Inflammatory macrophage (primary cell): ENCODE data around the gene TMEM138.

ENCODE experiments used
- DNase-seq, 2 donors: peaks; one replicate each; pipeline ENCODE4 v3.0.0-alpha.2; 2020 to 2022
- total RNA-seq, 18 experiments: gene quantifications; one replicate each; lab custom pipeline; 2026; ENCODE audit warnings: mixed read lengths in 6 of 18, inconsistent platforms in 2 of 18; lab: John Stamatoyannopoulos, UW

Gene TMEM138
- total RNA-seq = 18.5 to 103 (median 55.8) reads per million in 18 experiments

DNA sequence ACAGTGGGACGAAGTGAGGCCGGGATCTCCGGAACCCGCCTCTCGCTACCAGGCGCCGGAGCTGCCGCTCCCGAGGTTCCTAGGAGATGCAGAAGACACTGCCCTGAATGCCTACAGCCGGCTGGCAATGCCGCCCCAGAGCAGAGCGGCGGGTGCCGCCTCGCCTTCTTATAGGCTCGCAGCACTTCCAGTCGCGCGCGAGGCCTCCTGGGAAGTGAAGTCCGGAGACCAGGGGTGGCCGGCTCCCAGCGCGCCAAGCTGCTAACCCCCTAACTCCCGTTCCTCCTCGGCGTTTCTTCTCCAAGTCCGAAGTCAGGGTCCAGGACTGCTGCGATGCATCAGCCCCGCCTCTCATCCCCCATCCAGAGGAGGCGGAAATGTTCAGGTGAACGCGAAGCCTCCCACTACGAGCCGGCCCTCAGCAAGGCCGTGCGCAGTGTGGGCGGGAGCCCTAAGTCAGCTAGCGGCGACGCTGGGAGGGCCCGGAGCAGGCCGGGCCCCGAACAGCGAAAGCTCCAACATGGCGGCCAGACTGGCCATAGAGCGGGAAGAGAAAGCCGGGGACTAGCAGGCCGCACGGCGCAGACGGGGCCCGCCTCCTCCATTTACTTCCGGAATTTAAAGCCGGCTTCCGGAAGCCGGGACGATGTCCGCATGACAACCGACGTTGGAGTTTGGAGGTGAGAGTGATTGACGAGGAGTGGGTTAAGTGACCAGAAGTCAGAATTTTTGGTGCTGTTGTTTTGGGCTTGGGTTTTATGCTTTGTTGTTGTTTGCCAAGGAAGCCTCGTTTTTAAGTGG, at the start of gene TMEM138, which contains the start of gene CYB561A3:
TMEM138 (plus strand) TSS at position 634 of the 801 bp plus-strand sequence. CDS start 2,017 bp downstream, outside the sequence.
CYB561A3 (minus strand) TSS at position 142 of the 801 bp plus-strand sequence. CDS start 5,169 bp downstream, outside the sequence.
- peak; percentile 98 to 100 for DNase-seq

DNA sequence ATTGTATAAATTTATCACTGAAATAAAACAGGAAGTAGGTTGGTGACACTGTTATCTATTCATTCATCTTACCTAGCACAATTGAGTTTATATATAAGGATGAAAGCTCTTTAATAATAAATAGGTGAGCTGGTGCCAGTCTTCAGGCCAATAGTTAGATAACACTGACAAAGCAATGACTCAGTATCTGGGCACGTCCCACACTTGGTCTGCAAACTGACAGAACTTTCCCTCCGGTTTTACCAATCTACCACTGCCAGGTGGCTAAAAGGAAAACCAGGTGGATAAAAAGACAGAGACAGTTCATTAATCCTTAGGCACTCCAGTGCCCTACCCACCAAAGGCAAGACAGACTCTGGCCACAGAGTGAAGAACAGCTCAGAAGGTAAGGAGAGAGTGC, 46.9 kb upstream of the TMEM138 start:
- no peak for DNase-seq

DNA sequence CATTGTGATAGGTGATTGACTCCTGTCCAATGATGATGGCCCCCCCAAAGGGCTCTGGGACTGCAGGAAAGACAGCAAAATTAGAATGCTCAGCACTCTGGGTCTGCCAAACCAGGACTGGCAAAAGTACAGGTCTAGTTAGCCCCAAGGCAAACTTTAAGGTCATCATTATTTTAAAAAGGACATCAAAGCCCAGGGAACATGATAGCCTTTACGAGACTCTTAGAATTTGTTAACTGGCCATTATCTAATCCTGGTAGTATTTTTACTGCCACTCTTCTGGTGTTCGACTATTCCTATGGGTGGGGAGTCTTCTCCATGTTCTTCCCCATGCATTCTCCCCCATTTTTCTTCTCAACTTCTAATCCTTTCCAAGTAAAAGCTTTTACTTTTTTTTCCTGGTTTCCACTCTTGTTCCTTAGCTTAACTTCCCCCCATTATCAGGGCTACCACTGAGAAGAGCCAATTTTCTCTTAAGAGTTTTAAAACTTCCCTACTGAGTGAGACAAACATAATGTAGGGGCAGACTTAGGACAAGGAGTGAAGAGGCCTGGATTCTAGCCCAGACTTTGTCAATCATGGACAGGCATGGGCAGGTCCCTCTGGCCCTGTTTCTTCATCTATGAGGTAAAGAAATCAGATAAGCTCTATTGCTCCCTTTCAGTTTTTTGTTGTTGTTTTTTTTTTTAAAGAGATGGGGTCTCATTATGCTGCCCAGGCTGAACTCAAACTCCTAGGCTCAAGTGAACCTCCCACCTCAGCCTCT, 36.3 kb upstream of the TMEM138 start:
- no peak for DNase-seq

DNA sequence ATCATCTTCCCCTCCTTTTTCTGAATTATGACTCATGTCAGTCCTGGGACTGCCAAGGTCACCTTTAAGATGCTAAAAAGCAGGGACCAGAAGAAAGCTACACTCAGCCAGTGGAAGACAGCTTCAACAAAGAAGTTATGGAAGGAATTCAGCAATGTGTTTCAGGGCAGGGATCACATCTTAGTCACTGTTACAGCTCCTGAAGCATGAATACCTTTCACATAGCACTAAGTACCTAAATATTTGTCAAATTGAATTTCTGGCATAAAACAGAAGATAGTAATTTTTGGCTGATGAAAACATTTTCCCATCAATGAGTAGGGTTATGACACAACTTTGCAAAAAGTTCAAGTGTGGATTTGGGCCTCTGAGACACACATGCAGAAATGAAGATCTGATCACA, 34.5 kb upstream of the TMEM138 start:
- no peak for DNase-seq

DNA sequence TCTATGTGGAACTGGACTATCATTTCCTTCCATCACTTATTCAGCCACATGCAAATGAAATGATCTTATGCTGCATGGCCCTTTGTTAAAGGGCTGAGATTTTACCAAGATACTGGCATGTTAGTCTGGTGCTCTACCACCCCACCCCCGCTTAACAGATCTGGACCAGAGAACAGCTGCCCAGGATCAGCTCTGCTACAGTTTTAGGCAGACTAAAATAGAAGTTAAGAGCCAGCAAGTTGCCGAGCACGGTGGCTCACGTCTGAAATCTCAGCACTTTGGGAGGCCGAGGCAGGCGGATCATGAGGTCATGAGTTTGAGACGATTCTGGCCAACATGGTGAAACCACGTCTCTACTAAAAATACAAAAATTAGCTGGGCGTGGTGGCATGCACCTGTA, 33.8 kb upstream of the TMEM138 start:
- DNase-seq = no peak

DNA sequence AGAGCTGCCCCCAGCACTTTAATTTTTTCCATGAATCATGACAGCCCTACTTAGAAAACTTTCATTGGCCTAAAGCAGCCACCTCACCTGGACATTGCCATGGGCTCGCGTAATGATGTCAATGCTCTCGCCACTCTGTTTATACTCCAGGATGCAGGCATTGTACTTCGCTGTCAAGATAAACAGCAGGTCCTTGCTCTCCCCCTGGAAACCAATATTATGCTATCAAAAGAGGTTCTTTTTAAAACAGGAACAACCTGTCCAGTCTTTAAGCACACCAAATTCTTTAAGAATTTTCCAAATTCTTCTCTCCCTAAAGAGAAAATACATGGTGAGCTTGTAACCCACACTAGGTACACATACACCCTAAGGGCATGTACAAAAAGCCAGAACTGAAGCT, 32.3 kb upstream of the TMEM138 start:
- DNase-seq = no peak

DNA sequence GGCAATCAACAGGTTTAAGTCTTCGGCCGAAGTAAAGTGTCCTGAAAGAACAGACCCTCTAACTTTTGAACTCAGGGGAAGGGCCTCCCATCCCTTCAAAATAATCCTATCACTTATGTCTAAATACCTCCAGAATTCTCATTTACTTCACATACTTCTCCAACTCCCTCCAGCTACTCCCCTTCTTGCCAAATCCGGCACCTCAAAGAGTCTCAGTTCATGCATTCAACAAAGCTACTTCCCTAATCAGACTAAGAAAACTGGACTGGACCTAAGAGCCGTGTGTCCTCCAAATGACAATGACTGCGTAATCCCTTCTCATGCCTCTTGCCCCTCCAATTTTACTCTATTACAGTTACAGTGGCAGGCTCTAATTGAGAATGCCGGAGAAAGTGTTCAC, 30.5 kb upstream of the TMEM138 start:
- peak; percentile 65 to 68 for DNase-seq

DNA sequence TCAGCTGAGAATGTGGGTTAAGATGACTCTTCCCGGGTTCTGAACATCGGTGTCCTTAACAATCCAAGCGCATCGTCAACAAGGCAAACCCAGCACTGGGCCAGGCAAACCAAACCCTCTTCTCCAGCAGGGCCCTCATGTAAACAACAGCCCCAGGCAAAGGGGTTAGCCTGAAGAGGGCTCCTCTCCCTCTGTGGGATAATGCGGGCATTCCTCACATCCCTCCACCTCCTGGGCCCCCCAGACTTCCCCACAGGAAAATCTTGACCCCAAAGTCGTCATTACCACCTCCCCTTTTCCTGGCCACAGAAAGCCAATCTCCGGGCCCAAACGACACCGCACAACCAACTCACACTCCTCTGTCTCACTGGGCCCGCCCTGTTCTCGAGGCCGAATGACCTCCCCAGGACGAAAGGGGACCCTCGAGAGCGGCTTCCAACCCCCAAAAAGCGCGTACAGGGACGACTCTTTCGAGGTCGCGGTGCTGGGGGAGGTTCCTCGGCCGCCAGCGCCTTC, 29.8 kb upstream of the TMEM138 start:
- DNase-seq = peak; percentile 2 to 12

DNA sequence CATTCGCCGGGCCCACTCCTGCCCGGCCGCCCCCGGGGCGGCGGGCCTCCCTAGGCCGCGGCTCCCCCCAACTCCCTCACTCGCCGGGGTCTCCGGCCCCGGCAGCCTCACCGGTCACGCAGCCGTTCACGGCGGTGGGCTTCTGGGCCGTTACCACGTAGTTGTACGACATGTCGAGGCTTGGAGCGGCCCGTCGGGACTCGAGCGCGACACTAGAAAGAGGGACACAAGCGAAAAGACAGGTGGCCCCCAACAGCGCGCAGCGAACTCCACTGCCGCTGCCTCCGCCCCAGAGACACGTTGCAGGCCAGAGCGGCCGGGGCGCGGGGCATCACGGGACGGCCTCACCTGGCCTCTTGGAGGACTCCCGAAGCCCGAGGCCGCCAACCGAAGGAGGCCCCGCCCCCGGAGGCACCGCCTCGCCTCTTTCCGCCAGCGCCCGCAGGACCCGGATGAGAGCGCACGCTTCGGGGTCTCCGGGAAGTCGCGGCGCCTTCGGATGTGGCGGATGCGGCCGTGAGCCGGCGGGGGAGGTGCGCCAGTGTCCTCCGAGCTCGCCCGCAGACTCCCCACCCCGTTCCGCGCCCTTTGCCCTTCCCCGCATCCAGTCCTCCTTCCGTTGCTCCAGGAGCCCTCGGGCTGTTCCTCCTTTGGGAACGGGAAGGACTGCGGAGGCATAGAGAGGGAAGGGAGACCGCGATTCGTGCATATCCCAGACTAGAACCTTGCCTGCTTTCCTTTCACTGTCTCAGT, 29.2 kb upstream of the TMEM138 start, which contains the start of the genes DDB1 and TKFC:
DDB1 (minus strand) TSS at position 309 of the 753 bp plus-strand sequence; CDS start at position 172, 137 bp downstream.
TKFC (plus strand) TSS at position 432 of the 753 bp plus-strand sequence. CDS start 1,501 bp downstream, outside the sequence.
- DNase-seq = peak; percentile 76 to 89

DNA sequence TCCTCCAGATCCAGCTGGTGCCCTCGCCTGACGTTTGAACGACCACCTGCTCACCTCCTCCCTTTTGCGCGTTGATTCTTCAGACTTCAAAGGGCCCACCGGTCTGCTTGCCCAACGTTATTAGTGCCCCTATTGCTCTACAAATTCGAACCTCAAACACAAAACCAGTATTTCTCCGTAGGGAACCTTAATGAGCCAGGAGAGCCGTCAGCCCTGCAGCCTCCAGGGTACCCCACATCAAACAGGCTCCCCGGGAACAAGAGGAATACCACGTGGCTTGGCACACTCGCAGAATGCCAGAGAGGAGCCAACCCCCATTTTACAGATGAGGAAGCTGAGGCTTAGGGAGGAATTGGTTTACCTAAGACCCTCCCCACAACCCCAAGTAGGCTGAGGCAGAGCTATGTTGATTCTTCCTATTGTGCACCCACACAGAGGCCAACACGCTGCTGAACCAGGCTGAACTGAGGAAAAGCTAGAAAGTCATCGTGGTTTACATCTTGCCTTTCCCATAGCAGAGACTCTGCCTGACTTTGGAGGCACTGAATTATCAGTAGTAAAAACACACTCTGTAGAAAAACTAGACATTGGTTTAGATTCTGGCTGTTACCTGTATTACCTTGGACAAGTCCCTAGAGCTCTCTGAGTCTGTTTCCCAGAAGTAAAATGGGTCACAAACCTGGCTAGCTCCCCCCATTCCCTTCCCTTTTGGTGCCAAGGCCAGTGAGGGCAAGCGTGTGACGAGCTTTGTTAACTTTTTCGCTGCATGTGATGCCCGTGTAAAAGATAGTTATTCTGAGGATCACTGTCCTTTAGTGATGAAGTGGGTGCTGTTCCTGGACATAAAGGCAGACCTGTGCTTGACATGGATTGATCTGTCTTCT, 28.4 kb upstream of the TMEM138 start:
- DNase-seq = peak in 1 of 2 donors; percentile 23

DNA sequence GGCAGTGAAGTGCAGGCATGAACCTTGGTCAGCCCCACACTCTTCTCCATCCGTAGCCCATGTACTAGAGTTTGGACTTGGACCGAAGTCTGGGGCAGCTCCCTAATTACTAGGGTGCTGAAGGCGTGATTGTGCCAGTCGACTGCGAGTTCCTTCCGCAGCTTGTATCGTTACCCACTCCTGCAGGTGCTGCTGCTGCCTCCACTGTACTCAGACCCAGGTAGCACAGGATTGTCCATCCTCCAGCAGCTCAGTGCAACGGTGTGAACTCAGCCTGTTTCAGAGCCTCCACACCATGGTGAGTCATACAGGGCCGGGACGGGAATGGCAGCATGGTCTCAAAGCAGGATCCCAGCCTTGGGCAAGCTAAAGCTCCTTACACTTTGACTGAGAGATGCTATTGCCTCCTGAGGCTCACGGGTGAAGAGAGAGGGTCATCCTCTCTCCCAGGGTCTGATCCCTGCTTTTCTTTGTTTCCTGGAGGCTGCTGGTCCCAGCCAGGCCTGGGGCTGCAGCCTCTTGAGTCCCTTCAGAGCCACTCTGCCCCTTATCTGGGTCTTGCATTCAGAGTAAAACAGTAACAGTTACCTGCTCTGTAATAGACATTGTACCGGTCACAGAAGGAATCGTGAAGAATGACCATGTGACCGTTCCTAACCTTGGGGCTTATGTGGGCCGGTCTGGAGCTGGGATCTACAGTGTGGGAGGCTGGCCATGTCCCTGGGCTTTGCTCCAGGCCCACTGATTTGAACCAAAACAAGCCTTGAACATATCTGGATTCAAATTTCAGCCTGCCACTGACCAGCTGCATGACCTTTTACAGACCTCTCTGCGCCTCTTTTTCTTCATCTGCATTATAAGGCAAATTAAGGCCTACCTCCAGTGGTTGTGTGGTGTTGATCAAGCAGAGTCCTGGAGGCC, 27.5 kb upstream of the TMEM138 start:
- DNase-seq = no peak

DNA sequence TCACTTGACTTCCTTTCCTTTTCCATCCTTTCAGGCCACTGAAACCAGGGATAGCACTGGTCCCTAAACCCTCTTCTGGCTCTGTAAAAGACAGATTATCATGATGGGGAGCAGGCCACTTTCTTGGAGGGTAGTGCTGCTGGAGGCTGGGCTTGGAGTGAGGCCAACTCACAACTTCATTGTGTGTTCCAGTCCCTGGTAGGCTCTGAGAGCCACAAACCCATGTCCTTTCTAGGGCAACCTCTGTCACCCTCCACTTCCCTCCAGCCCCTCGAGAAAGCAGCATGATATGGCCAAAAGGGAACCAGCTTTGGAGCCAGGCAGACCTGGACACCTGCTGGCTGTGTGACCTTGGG, 26.8 kb upstream of the TMEM138 start:
- no peak for DNase-seq

DNA sequence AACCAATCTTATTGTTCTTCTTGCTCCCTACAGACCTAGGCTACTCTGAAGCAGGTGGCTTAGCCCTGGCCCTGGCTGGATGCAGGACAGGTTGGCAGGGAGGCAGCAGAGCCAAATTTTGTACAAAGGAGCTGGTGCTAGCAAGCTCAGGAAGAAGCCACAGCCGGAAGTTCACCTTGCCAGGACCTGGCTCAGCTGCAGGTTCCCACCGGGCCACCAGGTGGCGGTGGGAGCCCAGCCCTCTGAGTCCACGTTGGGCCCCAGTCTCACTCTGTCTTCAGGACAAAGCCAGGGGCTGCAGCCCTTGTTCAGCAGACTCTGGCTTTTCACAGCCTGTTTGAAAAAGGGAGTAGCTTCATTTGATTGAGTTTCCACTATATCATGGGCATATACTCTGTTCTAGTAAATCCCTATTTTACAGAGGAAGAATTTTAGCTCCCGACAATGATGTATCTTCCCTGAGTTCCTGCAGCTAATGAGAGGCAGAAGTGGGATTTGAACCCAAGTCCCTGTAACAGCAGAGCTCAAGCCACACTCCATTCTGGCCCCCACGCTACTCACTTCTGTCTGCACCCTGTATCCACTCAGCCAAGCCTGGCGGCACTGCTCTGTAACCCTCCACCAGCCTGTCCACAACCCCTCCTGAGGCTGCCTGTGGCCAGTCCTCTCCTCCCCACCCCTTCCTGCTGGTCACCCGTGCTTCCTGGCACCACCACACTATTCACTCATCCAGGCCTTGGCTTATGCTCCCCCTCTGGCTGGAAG, 25.8 kb upstream of the TMEM138 start:
- peak; percentile 64 to 65 for DNase-seq

DNA sequence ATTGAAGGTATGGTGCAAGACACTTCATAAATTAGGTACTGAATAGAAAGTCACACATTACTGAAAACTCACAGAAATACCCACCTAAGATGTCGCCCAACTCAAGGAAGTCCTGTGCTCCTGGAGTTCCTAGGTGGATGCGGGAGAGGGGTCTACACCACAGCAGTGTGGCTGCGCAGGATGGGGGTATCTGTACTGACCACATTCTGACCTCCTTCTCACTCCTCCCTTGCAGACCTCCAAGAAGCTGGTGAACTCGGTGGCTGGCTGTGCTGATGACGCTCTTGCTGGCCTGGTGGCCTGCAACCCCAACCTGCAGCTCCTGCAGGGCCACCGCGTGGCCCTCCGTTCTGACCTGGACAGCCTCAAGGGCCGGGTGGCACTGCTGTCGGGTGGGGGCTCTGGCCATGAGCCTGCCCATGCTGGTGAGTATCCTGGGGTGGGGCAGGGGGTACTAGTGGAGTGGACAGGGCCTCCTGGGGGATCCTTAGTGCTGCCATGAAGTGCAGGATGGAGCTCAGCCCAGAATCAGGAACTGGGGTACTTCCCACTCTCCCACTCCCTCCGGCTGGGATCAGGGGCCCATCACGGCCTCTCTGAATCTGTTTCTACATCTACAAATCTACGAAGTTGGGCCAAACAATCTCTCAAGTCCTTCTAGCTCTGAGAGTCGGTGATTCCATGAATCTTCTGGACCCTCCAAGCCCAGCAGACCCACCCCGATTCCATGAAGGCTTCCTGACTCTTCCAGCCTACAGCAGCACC, 24.3 kb upstream of the TMEM138 start:
- peak; percentile 18 to 68 for DNase-seq

DNA sequence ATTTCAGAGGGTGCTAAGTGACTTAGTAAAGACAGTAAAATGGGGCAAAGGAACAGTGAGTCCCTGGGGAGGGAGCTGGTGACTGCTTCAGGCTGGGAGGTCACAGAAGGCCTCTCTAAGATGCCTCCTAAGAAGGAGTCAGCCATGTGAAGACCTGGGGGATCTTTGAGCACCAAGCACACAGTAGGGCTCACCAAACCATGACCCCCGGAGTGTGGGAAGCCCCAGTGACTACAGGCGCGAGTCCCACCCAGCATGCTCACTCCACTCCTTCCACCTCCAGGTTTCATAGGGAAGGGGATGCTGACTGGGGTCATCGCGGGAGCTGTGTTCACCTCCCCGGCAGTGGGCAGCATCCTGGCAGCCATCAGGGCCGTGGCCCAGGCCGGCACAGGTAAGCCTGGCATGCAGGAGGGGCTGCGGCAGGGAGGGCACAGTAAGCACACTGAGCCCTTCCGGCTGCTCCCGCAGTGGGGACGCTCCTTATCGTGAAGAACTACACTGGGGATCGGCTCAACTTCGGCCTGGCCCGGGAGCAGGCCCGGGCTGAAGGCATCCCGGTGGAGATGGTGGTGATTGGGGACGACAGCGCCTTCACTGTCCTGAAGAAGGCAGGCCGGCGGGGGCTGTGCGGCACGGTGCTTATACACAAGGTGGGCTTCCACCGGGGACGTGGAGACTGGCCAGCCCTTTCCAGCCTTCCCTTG, 23.2 kb upstream of the TMEM138 start:
- DNase-seq = no peak

DNA sequence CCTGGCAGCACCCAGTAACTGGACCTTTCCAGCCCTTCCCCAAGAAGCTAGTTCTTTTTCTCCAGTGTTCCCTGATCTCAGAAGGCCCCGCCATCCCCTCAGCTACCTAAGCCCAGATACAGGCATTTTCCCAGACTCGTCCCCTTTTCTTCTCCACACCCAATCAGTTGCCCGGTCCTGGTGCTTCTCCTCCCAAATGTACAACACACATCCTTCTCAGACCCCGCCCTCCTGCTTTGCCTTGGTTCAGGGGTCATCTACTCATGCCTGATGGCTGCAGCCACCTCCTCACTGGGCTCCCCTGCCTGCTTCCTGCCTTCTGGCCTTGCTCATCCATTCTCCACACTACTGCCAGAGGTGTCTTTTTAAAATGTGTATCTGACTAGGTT, 22.7 kb upstream of the TMEM138 start:
- DNase-seq = no peak

DNA sequence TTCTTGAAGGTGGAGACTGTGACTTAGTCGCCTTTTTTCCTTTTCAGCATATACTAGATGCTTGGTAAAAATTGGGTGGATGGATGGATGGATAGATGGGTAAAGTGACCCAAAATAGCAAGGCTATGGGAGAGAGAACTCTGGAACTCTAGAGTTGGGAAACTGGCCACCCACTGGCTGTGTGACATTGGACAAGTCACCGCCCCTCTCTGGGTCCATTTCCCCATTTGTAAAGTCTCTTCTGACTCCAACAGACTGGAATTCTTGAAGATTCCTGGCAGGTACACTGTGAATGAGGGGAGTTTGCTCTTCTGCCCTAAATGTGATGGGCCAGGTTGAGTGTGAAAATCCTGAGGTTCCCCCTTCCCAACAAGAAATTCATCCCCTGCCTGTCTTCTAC, 21.2 kb upstream of the TMEM138 start:
- DNase-seq = peak; percentile 10 to 56

DNA sequence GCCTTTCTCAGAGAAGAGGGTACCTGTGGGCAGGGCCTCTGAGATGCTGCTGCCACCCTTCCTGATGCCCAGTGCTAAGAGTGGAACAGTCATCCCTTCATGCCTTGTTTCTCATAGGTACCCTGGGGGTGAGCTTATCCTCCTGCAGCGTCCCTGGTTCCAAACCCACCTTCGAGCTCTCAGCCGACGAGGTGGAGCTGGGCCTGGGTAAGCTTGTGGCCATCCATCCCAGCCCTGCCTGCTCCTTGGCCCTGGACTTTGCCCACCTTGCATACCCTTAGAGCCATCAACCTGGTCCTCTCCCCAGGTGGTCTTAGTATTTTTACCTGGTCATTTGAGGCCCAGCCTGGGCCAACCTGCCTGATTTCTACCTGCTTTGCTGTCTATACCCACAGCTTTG, 20.5 kb upstream of the TMEM138 start:
- DNase-seq = no peak
